ENCODE data around the gene KRTAP9-3. TPM values are rescaled to one million over a fixed set of nuclear protein-coding genes. Genes with fewer than 3 reads are reported as not detected.

KRTAP9-3 gene
- total RNA-seq, 1 donor from 2014 or later, result not detected

DNA sequence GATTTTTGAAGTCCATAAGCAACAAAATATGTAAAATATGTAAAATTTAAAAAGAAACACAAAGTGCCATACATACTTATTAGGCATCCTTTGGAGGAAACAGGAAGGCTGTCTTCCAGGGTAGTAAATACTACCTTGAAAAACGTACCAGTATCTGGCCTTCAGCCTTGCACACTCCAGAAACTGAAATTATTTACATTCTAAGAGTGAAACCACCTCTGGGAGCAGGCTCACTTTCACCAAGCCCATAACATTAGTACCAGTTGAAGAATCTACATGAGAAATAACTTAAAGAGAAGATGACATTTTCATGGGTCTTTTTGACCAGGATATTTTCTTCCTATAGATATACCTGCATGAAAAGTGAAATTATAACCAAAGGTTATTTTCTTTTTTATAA, 36.2 kb upstream of the KRTAP9-3 start:
- Mint-ChIP-seq H3K4me1 (ENCODE audit: unreplicated experiment) (no peaks in the 10 kb centered on the region), H3K36me3 (no peaks in the 10 kb centered on the region), H3K27ac (no peak overlapping the region), H3K27me3 (no peaks in the 10 kb centered on the region), H3K9me3 (no peaks in the 10 kb centered on the region), H3K4me3 (no peak overlapping the region)
- TF ChIP-seq CTCF (conservative IDR thresholded peaks at IDR 0.05), result no peak
- no peak for DNase-seq (ENCODE audit: extremely low spot score, unreplicated experiment)

DNA sequence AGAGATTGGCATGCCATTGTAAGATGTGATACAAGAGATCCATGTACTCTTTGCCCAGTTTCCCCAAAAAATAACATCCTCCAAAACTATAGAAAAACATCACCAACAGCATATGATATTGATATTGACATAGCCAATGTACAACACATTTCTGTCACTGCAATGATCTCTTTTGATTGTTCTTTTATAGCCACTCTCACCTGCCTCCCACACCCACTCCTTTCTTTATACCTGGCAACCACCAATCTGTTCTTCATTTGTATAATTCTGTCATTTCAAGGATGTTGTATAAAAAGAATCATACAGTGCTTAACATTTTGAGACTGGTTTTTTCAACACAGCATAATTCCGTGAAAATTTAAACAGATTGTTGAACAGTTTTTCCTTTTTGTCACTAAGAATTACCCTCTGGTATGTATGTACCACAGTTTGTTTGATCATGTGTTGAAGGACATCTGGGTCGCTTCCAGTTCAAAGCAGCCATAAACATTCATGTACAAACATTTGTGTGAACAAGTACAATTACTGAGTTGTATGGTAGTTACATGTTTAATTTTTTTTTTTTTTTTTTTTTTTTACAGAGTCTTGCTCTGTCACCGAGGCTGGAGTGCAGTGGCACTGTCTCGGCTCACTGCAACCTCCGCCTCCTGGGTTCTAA, 32.7 kb upstream of the KRTAP9-3 start:
- Mint-ChIP-seq H3K27me3 (no peaks in the 10 kb centered on the region), H3K36me3 (no peaks in the 10 kb centered on the region), H3K27ac (no peak overlapping the region), H3K4me1 (ENCODE audit: unreplicated experiment) (no peaks in the 10 kb centered on the region), H3K9me3 (no peaks in the 10 kb centered on the region), H3K4me3 (no peak overlapping the region)
- TF ChIP-seq CTCF (conservative IDR thresholded peaks at IDR 0.05), result no peak
- DNase-seq (ENCODE audit: extremely low spot score, unreplicated experiment), result no peak

GRCh38 chr17:41211845-41212466, 20.3 kb upstream of the KRTAP9-3 start:
- TF ChIP-seq CTCF (conservative IDR thresholded peaks at IDR 0.05), result no peak
- peaks cover 5% of the 10 kb centered on the region for H3K27me3 Mint-ChIP-seq
- H3K27ac Mint-ChIP-seq, result no peak overlapping the region
- no peak for DNase-seq (ENCODE audit: extremely low spot score, unreplicated experiment)
- peaks cover 9% of the 10 kb centered on the region for H3K9me3 Mint-ChIP-seq
- H3K4me1 Mint-ChIP-seq (ENCODE audit: unreplicated experiment), result peaks cover 3% of the 10 kb centered on the region
- H3K36me3 Mint-ChIP-seq, result no peaks in the 10 kb centered on the region
- H3K4me3 Mint-ChIP-seq, result no peak overlapping the region

DNA sequence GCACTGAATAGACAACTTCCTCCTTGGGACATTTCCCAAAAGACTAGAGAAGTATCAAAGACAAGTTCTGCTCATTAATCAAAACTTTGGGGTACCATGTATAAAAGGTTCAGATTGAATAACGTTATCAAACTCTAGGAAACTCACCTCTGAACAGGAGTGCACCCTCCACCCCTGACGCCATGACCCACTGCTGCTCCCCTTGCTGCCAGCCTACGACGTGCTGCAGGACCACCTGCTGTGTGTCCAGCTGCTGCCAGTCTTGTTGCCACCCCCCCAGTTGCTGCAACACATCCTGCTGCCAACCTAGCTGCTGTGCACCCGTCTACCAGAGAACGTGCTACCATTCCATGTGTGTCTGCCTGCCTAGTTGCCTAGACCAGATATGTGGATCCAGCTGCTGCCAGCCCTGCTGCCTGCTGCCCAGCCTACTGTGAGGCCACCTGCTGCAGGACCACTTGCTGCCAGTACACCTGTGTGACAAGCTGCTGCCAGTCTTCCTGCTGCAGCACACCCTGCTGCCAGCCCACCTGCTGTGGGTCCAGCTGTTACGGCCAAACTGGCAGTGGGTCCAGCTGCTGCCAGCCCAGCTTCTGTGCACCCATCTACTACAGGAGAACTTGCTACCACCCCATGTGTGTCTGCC, 19.6 kb upstream of the KRTAP9-3 start:
- peaks cover 8% of the 10 kb centered on the region for H3K9me3 Mint-ChIP-seq
- H3K27me3 Mint-ChIP-seq, result peaks cover 10% of the 10 kb centered on the region
- no peak for DNase-seq (ENCODE audit: extremely low spot score, unreplicated experiment)
- no peak for TF ChIP-seq CTCF (conservative IDR thresholded peaks at IDR 0.05)
- H3K4me3 Mint-ChIP-seq, result no peak overlapping the region
- peaks cover 3% of the 10 kb centered on the region for H3K4me1 Mint-ChIP-seq (ENCODE audit: unreplicated experiment)
- H3K27ac Mint-ChIP-seq, result no peak overlapping the region
- no peaks in the 10 kb centered on the region for H3K36me3 Mint-ChIP-seq

DNA sequence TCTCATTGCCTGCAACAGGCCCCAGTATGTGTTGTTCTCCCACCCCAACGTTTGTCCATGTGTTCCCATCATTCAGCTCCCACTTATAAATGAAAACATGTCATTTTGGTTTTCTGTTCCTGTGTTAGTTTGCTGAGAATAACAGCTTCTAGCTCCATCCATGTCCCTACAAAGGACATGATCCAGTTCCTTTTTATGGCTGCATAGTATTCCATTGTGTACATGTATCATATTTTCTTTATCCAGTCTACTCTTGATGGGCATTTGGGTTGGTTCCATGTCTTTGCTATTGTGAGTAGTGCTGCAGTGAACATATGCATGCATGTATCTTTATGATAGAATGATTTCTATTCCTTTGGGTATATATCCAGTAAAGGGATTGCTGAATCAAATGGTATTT, 16.6 kb upstream of the KRTAP9-3 start:
- peaks cover 15% of the 10 kb centered on the region for H3K27me3 Mint-ChIP-seq
- no peak overlapping the region for H3K27ac Mint-ChIP-seq
- DNase-seq (ENCODE audit: extremely low spot score, unreplicated experiment), result no peak
- no peaks in the 10 kb centered on the region for H3K36me3 Mint-ChIP-seq
- no peaks in the 10 kb centered on the region for H3K9me3 Mint-ChIP-seq
- H3K4me1 Mint-ChIP-seq (ENCODE audit: unreplicated experiment), result peaks cover 3% of the 10 kb centered on the region
- H3K4me3 Mint-ChIP-seq, result no peak overlapping the region
- no peak for TF ChIP-seq CTCF (conservative IDR thresholded peaks at IDR 0.05)
